Measurements from ENCODE around the gene ARMH1. TPM values are rescaled to one million over a fixed set of nuclear protein-coding genes. Genes with fewer than 3 reads are reported as not detected.

Gene ARMH1
- total RNA-seq, 1 experiment from 2014 or later: 0.15 TPM

- Histone ChIP-seq H3K27ac (ENCODE audit: low read length) (no peak overlapping the region), H3K4me1 (ENCODE audit: insufficient read depth, low read length) (peaks cover 35% of the 10 kb centered on the region), H3K4me3 (ENCODE audit: low read length) (no peak overlapping the region), H3F3A (ENCODE audit: low read length, unreplicated experiment) (no peaks in the 10 kb centered on the region), H3K9ac (ENCODE audit: low read length) (no peak overlapping the region), H3K9me3 (ENCODE audit: low read length) (no peaks in the 10 kb centered on the region), H3K79me2 (ENCODE audit: low read length) (no peaks in the 10 kb centered on the region), H2AFZ (ENCODE audit: low read length) (0 out of 2 replicates have a peak overlapping the region, but pooled peaks have one; percentile 12), H3K9me2 (replicated peaks; ENCODE audit: low read length) (no peaks in the 10 kb centered on the region), H3K4me2 (ENCODE audit: low read length) (peak overlapping the region; percentile 13), H4K20me1 (ENCODE audit: low read length) (no peaks in the 10 kb centered on the region), H3K36me3 (ENCODE audit: low read depth, low read length) (no peaks in the 10 kb centered on the region), H3K27me3 (ENCODE audit: low read length) (no peaks in the 10 kb centered on the region)
- DNase-seq: peak; percentile 67
- intact Hi-C loops (cut with micrococcal nuclease): loop anchor here (1.0 kb wide), 1 partner anchor 22 kb away; no protein-coding TSS in a partner anchor
- POLR2A ChIA-PET (ENCODE audit: unreplicated experiment): interaction anchor here (0.6 kb wide), 1 partner anchor 12 kb away, joined by 3 read pairs; no protein-coding TSS in a partner anchor
- ATAC-seq: no peak
- BruUV-seq (replicated peaks): no TSS peak
- CTCF ChIA-PET: no interaction called here
- TF ChIP-seq CTCF (conservative IDR thresholded peaks at IDR 0.05; ENCODE audit: low read depth, low read length): peak; percentile 81
- TF ChIP-seq EZH2 (IDR thresholded peaks at IDR 0.05; ENCODE audit: low read length, unreplicated experiment): no peak
These were observed 2.8 kb downstream of the ARMH1 start for GRCh38 chr1:44677201-44677766.

- POLR2A ChIA-PET (ENCODE audit: unreplicated experiment): no interaction called here
- DNase-seq: no peak
- no peak overlapping the region for H3K9ac ChIP-seq (ENCODE audit: low read length)
- H3K27ac ChIP-seq (ENCODE audit: low read length): no peak overlapping the region
- no peak overlapping the region for H3K4me3 ChIP-seq (ENCODE audit: low read length)
- CTCF ChIA-PET: no interaction called here
- ATAC-seq: no peak
- no peaks in the 10 kb centered on the region for H3K79me2 ChIP-seq (ENCODE audit: low read length)
- no peaks in the 10 kb centered on the region for H3K9me3 ChIP-seq (ENCODE audit: low read length)
- no peaks in the 10 kb centered on the region for H3K36me3 ChIP-seq (ENCODE audit: low read depth, low read length)
- no peak overlapping the region for H2AFZ ChIP-seq (ENCODE audit: low read length)
- no peak overlapping the region for H3K4me2 ChIP-seq (ENCODE audit: low read length)
- no peaks in the 10 kb centered on the region for H3K9me2 ChIP-seq (replicated peaks; ENCODE audit: low read length)
- H3K27me3 ChIP-seq (ENCODE audit: low read length): no peaks in the 10 kb centered on the region
- intact Hi-C loops (cut with micrococcal nuclease): no loop called here
- no peaks in the 10 kb centered on the region for H3F3A ChIP-seq (ENCODE audit: low read length, unreplicated experiment)
- TF ChIP-seq CTCF (conservative IDR thresholded peaks at IDR 0.05; ENCODE audit: low read depth, low read length) (no peak), EZH2 (IDR thresholded peaks at IDR 0.05; ENCODE audit: low read length, unreplicated experiment) (no peak), EZH2phosphoT487 (IDR thresholded peaks at IDR 0.05; ENCODE audit: borderline replicate concordance, low read length) (no peak)
- no peaks in the 10 kb centered on the region for H4K20me1 ChIP-seq (ENCODE audit: low read length)
- no TSS peak for BruUV-seq (replicated peaks)
- H3K4me1 ChIP-seq (ENCODE audit: insufficient read depth, low read length): peaks cover 26% of the 10 kb centered on the region
These were observed 3.6 kb downstream of the ARMH1 start for GRCh38 chr1:44678120-44678519.

DNA sequence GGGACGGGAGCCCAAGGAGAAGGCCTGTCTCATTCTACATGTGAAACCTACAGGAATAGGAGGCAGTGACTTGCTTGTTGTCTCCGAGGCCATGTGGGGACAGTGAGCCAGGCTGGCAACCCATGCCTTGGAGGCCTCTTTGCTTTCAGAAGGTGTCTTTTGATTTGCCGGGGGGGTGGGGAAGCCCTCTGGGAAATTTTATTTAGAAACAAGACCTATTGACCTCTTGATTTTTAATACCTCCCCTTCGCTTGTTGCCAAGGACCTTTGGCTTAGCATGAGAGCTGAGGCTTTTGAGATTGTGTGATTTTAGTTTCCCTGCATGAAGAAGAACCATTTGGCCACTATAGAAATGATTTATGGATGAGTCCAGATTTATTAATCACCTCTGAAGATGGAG, 4.1 kb downstream of the ARMH1 start:
- BruUV-seq (replicated peaks): no TSS peak
- intact Hi-C loops (cut with micrococcal nuclease): no loop called here

More for the DNA sequence above, 4.1 kb downstream of the ARMH1 start:
- no peak overlapping the region for H3K9ac ChIP-seq (ENCODE audit: low read length)
- no peak for TF ChIP-seq EZH2phosphoT487 (IDR thresholded peaks at IDR 0.05; ENCODE audit: borderline replicate concordance, low read length)
- TF ChIP-seq EZH2 (IDR thresholded peaks at IDR 0.05; ENCODE audit: low read length, unreplicated experiment): no peak
- no peak for TF ChIP-seq CTCF (conservative IDR thresholded peaks at IDR 0.05; ENCODE audit: low read depth, low read length)
- ChIA-PET CTCF (no interaction called here), POLR2A (ENCODE audit: unreplicated experiment) (no interaction called here)
- H3K4me3 ChIP-seq (ENCODE audit: low read length): no peak overlapping the region
- H3K9me3 ChIP-seq (ENCODE audit: low read length): no peaks in the 10 kb centered on the region
- no peak for DNase-seq
- ATAC-seq: no peak
- no peak overlapping the region for H2AFZ ChIP-seq (ENCODE audit: low read length)
- no peaks in the 10 kb centered on the region for H3K27me3 ChIP-seq (ENCODE audit: low read length)
- peaks cover 21% of the 10 kb centered on the region for H3K4me1 ChIP-seq (ENCODE audit: insufficient read depth, low read length)
- H3F3A ChIP-seq (ENCODE audit: low read length, unreplicated experiment): no peaks in the 10 kb centered on the region
- no peaks in the 10 kb centered on the region for H4K20me1 ChIP-seq (ENCODE audit: low read length)
- no peak overlapping the region for H3K27ac ChIP-seq (ENCODE audit: low read length)
- no peaks in the 10 kb centered on the region for H3K9me2 ChIP-seq (replicated peaks; ENCODE audit: low read length)
- no peak overlapping the region for H3K4me2 ChIP-seq (ENCODE audit: low read length)
- H3K79me2 ChIP-seq (ENCODE audit: low read length): no peaks in the 10 kb centered on the region
- no peaks in the 10 kb centered on the region for H3K36me3 ChIP-seq (ENCODE audit: low read depth, low read length)

All from PC-3 (cell line).